GM12801 (cell line): ENCODE data around the gene OPA3.

Source experiments
- CTCF ChIP-seq: IDR thresholded peaks from one replicate; pipeline ENCODE4 v1.5.1; 2011; ENCODE audit warnings: control low read depth; ENCODE audit not compliant: insufficient read length; ENCODE audit errors: extremely low read depth

OPA3 gene

GRCh38 chr19:45485305-45486077, 99.1 kb downstream of the OPA3 start:
- peak; percentile 55 for TF ChIP-seq CTCF

- no peak for TF ChIP-seq CTCF
Observed at GRCh38 chr19:45484273-45484945, 100.2 kb downstream of the OPA3 start.

GRCh38 chr19:45483033-45483432, 101.6 kb downstream of the OPA3 start:
- TF ChIP-seq CTCF: no peak

GRCh38 chr19:45478454-45479238, 106.0 kb downstream of the OPA3 start:
- TF ChIP-seq CTCF: peak; percentile 75

GRCh38 chr19:45477713-45478453, 106.7 kb downstream of the OPA3 start:
- no peak for TF ChIP-seq CTCF
